Measurements from ENCODE around the gene CTPS1. TPM values are rescaled to one million over a fixed set of nuclear protein-coding genes. Genes with fewer than 3 reads are reported as not detected.

Gene CTPS1
- polyA plus RNA-seq, 1 donor (not counting 4 experiments of a cell fraction or from before 2014, with no cell fraction given): 43.3 TPM

DNA sequence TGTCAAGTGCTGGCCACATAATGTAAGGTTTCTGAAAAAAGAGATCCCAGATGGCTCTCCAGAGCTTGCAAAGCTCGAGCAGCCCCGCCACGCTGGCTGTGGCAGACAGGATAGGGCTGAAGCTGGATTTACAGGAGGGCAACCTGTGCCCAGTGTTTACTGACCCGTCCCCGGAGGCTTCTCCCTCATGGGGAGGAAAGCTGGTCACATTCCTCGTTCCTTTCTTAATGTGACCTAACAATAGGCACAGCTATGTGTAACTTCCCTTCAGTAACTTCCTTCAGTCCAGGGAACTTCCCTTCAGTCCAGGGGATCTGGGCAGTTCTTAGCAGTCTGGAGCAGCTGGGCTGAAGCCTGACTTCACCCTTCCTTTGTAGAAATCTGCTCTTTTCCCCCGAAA is 34.3 kb downstream of the CTPS1 start:
- no peak overlapping the region for H2AFZ ChIP-seq (ENCODE audit: control insufficient read depth, low read length)
- no peak overlapping the region for H3K4me2 ChIP-seq (ENCODE audit: control insufficient read depth, extremely low read depth, insufficient read depth, low read depth, low read length)
- no peak overlapping the region for H3K9ac ChIP-seq (ENCODE audit: control insufficient read depth, extremely low read depth, insufficient read depth, low read length)
- peaks cover 10% of the 10 kb centered on the region for H3K4me1 ChIP-seq (ENCODE audit: control insufficient read depth, extremely low read depth, insufficient read depth, low read length)
- peaks cover 7% of the 10 kb centered on the region for H3K79me2 ChIP-seq (ENCODE audit: control insufficient read depth, insufficient read depth, low read length)
- H3K36me3 ChIP-seq (ENCODE audit: control insufficient read depth in 2 of 2, extremely low read depth in 1 of 2, insufficient read depth in 2 of 2, low read length in 2 of 2): peaks cover 56 to 73% of the 10 kb centered on the region in 2 experiments
- H3K27me3 ChIP-seq (ENCODE audit: control insufficient read depth, extremely low read depth, insufficient read depth, low read length): no peaks in the 10 kb centered on the region
- no peaks in the 10 kb centered on the region for H3K9me1 ChIP-seq (ENCODE audit: control insufficient read depth, extremely low read depth, insufficient read depth, low read length)
- TF ChIP-seq, protein P1, sequence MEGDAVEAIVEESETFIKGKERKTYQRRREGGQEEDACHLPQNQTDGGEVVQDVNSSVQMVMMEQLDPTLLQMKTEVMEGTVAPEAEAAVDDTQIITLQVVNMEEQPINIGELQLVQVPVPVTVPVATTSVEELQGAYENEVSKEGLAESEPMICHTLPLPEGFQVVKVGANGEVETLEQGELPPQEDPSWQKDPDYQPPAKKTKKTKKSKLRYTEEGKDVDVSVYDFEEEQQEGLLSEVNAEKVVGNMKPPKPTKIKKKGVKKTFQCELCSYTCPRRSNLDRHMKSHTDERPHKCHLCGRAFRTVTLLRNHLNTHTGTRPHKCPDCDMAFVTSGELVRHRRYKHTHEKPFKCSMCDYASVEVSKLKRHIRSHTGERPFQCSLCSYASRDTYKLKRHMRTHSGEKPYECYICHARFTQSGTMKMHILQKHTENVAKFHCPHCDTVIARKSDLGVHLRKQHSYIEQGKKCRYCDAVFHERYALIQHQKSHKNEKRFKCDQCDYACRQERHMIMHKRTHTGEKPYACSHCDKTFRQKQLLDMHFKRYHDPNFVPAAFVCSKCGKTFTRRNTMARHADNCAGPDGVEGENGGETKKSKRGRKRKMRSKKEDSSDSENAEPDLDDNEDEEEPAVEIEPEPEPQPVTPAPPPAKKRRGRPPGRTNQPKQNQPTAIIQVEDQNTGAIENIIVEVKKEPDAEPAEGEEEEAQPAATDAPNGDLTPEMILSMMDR (optimal IDR thresholded peaks at IDR 0.05 in 1 of 3, IDR thresholded peaks at IDR 0.05 in 1 of 3, conservative IDR thresholded peaks at IDR 0.05 in 1 of 3; ENCODE audit: extremely low read depth in 1 of 3, insufficient read depth in 2 of 3, low read length in 3 of 3): no peak
- TF ChIP-seq EZH2 (IDR thresholded peaks at IDR 0.05; ENCODE audit: low read length): no peak
- no peak for DNase-seq (ENCODE audit: low read depth, low spot score)
- no peak overlapping the region for H3K27ac ChIP-seq (ENCODE audit: control insufficient read depth, insufficient read depth, low read length)
- no peak overlapping the region for H3K4me3 ChIP-seq (ENCODE audit: control insufficient read depth in 2 of 3, extremely low read depth in 1 of 3, insufficient read depth in 2 of 3, low read depth in 1 of 3, low read length in 3 of 3)
- no peaks in the 10 kb centered on the region for H4K20me1 ChIP-seq (ENCODE audit: control insufficient read depth, extremely low read depth, insufficient read depth, low read length)
- FAIRE-seq: no peak
- dilution Hi-C loops (cut with MboI; ENCODE audit: extremely low pct_ligation_motif_present, low sequenced_read_pairs): no loop called here
- H3K9me3 ChIP-seq (ENCODE audit: control insufficient read depth, low read depth, low read length): no peaks in the 10 kb centered on the region

DNA sequence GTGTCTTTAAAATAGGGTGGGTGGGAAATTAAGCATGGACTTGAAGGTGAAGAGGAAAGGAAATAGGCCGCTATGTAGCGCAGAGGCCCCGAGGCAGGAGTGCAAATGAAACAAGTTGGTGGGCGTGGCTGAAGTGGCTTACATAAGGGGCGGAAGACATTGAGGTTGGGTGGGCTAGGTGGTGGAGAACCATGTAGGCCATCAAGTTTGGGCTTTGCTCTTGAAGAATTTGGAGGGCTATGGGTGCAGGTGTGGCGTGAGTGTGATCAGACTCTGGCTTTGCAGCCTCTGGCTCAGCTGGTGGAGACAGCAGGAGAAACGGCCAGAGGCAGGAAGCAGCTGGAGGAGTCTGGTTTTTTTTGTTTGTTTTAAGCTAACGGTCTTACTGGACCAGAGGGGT is 35.4 kb downstream of the CTPS1 start:
- FAIRE-seq: no peak
- no peak overlapping the region for H3K27ac ChIP-seq (ENCODE audit: control insufficient read depth, insufficient read depth, low read length)
- H2AFZ ChIP-seq (ENCODE audit: control insufficient read depth, low read length): no peak overlapping the region
- no peaks in the 10 kb centered on the region for H3K27me3 ChIP-seq (ENCODE audit: control insufficient read depth, extremely low read depth, insufficient read depth, low read length)
- H3K4me1 ChIP-seq (ENCODE audit: control insufficient read depth, extremely low read depth, insufficient read depth, low read length): peaks cover 1% of the 10 kb centered on the region
- H3K9ac ChIP-seq (ENCODE audit: control insufficient read depth, extremely low read depth, insufficient read depth, low read length): no peak overlapping the region
- dilution Hi-C loops (cut with MboI; ENCODE audit: extremely low pct_ligation_motif_present, low sequenced_read_pairs): no loop called here
- no peaks in the 10 kb centered on the region for H4K20me1 ChIP-seq (ENCODE audit: control insufficient read depth, extremely low read depth, insufficient read depth, low read length)
- H3K79me2 ChIP-seq (ENCODE audit: control insufficient read depth, insufficient read depth, low read length): peaks cover 7% of the 10 kb centered on the region
- H3K4me3 ChIP-seq (ENCODE audit: control insufficient read depth in 2 of 3, extremely low read depth in 1 of 3, insufficient read depth in 2 of 3, low read depth in 1 of 3, low read length in 3 of 3): no peak overlapping the region
- no peak overlapping the region for H3K4me2 ChIP-seq (ENCODE audit: control insufficient read depth, extremely low read depth, insufficient read depth, low read depth, low read length)
- TF ChIP-seq, protein P1 (optimal IDR thresholded peaks at IDR 0.05 in 1 of 3, IDR thresholded peaks at IDR 0.05 in 1 of 3, conservative IDR thresholded peaks at IDR 0.05 in 1 of 3; ENCODE audit: extremely low read depth in 1 of 3, insufficient read depth in 2 of 3, low read length in 3 of 3): no peak
- TF ChIP-seq EZH2 (IDR thresholded peaks at IDR 0.05; ENCODE audit: low read length): no peak
- H3K9me1 ChIP-seq (ENCODE audit: control insufficient read depth, extremely low read depth, insufficient read depth, low read length): no peaks in the 10 kb centered on the region
- DNase-seq (ENCODE audit: low read depth, low spot score): no peak
- peaks cover 50 to 68% of the 10 kb centered on the region in 2 experiments for H3K36me3 ChIP-seq (ENCODE audit: control insufficient read depth in 2 of 2, extremely low read depth in 1 of 2, insufficient read depth in 2 of 2, low read length in 2 of 2)
- H3K9me3 ChIP-seq (ENCODE audit: control insufficient read depth, low read depth, low read length): no peaks in the 10 kb centered on the region

All from keratinocyte (primary cell).